Tracheal epithelial cell (primary cell): Measurements from ENCODE around the gene TUBB4A. TPM values are rescaled to one million over a fixed set of nuclear protein-coding genes. Genes with fewer than 3 reads are reported as not detected.

Source experiments
- total RNA-seq: library from RNA; depleted of rRNA; stranded (reverse); fragments of >200 nt; gene quantifications from 2 replicates; pipeline ENCODE4 v1.2.1, GENCODE V29; 2014

The TUBB4A gene
- 1.9 TPM in 1 of 2 replicates, not detected in the other for total RNA-seq

GRCh38 chr19:6501740-6502648 lies at the start of gene TUBB4A:
TUBB4A (minus strand) TSS chr19:6502309; CDS start chr19:6502212, 97 bp downstream.

DNA sequence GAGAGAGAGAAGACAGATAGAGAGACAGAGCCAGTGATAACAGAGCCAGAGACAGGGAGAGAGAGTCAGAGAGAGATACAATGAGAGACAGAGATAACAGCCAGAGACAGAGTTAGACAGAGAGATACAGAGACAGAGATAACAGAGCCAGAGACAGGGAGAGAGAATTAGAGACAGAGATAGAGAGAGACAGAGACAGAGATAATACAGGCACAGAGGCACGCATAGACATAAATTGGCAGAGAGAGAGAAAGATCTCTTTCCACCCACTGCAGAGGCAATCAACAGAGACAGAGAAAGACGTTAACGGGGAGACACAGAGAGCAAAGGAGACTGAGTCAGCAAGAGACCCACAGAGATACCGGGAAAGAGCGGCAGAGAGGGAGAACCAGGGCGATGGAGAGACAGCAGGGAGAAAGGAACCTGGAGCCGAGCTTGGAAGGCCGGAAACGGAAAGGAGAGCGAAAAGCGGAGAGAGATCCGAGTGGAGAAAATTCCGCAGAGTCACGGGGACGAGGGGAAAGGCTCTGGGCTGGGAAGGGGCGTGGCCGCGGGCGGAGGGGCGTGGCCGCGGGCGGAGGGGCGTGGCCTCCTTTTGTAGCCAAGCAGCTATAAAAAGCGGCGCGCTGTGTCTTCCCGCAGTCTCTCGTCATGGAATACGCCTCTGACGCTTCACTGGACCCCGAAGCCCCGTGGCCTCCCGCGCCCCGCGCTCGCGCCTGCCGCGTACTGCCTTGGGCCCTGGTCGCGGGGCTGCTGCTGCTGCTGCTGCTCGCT lies 28.5 kb upstream of the TUBB4A start, which contains the start of gene TNFSF9:
Gene TNFSF9, plus strand, starts transcription at position 641 of the 777 bp plus-strand sequence. Its CDS starts 11 bp downstream, at position 652.

GRCh38 chr19:6481541-6482342 lies 20.4 kb downstream of the TUBB4A start, which contains the start of gene DENND1C:
DENND1C (minus strand) TSS chr19:6481787; CDS start chr19:6481695, 92 bp downstream.

DNA sequence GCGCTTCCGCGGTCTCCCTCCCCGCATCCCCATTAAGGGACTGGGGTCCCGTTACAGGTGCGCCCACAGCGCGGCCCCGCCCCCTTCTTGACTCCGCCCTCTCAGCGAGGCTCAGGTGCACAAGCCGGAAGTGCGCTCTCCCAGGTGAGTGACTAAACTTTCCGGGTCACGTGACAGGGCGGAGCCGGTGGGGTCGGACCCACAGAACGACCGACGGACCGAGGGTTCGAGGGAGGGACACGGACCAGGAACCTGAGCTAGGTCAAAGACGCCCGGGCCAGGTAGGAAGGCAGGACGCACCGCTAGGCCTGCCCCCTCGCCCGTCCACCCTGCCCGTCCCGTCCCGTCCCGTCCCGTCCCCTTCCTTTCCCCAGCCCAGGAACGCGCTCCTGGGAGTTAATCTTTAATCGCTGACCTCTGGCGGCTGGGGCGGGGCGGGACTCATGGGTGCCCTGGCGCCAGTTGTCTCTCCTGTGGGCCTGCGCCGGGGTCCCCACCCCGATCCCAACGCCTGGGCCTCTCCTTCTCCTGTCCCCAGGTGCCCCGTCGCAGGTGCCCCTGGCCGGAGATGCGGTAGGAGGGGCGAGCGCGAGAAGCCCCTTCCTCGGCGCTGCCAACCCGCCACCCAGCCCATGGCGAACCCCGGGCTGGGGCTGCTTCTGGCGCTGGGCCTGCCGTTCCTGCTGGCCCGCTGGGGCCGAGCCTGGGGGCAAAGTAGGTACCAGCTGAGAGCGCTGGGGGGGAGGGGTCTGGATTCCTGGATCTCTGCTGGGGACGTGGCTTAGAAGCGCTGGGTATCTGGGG lies 37.8 kb downstream of the TUBB4A start, which contains the start of gene CRB3:
Gene CRB3, plus strand, starts transcription at position 202 of the 804 bp plus-strand sequence. Its CDS starts 431 bp downstream, at position 633.

DNA sequence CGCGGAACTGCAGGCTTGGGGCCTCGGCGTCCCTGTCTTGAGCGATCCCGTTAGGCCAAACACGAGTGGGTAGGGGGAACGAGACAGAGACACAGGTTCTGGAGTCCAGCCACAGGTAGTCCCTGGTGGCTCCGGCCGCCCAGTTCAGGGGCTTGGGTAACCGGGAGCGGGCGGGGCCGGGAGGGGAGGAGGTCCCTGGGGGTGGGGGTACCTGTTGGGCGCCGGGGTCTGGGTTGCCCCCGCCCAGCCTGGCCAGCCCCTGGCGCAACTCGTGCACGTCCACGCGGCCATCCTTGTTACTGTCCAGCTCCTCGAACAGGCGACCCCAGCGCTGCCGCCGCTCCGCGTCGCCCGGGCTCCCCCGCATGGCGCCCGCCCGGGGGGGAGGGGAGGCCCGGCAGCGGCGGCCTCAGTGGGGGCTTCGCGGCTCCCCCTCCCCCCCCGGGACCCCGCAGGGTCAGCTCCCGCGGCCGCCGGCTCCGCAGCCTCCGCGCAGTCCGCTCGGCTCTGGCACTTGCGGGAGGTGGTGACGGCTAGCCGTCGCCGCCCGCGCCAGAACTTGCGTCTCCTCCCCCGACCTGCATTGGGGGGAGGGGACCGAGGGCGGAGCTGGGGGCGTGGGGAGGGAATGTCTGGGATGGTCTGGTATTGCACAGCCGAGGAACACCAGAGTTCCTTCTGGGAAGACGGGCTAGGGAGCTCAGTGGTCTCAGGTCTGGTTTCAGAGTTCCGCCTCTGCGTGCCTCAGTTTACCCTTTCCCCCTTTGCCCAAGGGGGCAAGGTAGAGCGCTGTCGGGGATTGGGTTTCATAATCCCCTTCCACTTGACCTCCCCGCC lies 42.6 kb downstream of the TUBB4A start, which contains the start of gene SLC25A23:
Gene SLC25A23, minus strand, starts transcription at position 531 of the 837 bp plus-strand sequence. Its CDS starts 164 bp downstream, at position 367.

Other genes with a start within 250 kb of the TUBB4A start
- gene MLLT1, start 222.3 kb downstream of the TUBB4A start, total RNA-seq: 3.6 and 4.0 TPM in 2 replicates
- gene ACER1, start 168.7 kb downstream of the TUBB4A start, total RNA-seq: not detected in 2 replicates
- gene CLPP, start 140.8 kb downstream of the TUBB4A start, total RNA-seq: 53.1 and 61.9 TPM in 2 replicates
- 60.2 and 89.1 TPM in 2 replicates for gene ALKBH7, start 129.5 kb downstream of the TUBB4A start, total RNA-seq
- 0.72 and 1.1 TPM in 2 replicates for gene PSPN, start 126.4 kb downstream of the TUBB4A start, total RNA-seq
- 27.7 and 37.6 TPM in 2 replicates for gene GTF2F1, start 109.1 kb downstream of the TUBB4A start, total RNA-seq
- 73.7 and 78.0 TPM in 2 replicates for gene KHSRP, start 77.5 kb downstream of the TUBB4A start, total RNA-seq
- gene SLC25A41, start 68.5 kb downstream of the TUBB4A start, total RNA-seq: 0.21 and 0.24 TPM in 2 replicates
- gene SLC25A23, start 42.5 kb downstream of the TUBB4A start, total RNA-seq: 28.1 and 33.0 TPM in 2 replicates
- 42.0 and 79.0 TPM in 2 replicates for gene CRB3, start 38.0 kb downstream of the TUBB4A start, total RNA-seq
- under 0.01 TPM in 1 of 2 replicates, not detected in the other for gene DENND1C, start 20.5 kb downstream of the TUBB4A start, total RNA-seq
- 11.3 and 14.9 TPM in 2 replicates for gene TNFSF9, start 28.7 kb upstream of the TUBB4A start, total RNA-seq
- 25.8 TPM in 1 of 2 replicates, not detected in the other for gene CD70, start 88.8 kb upstream of the TUBB4A start, total RNA-seq
- under 0.01 TPM in 1 of 2 replicates, not detected in the other for gene TNFSF14, start 167.9 kb upstream of the TUBB4A start, total RNA-seq
- gene C3, start 218.3 kb upstream of the TUBB4A start, total RNA-seq: 5.1 and 32.8 TPM in 2 replicates
- 68.4 and 73.7 TPM in 2 replicates for gene GPR108, start 235.3 kb upstream of the TUBB4A start, total RNA-seq
- gene TRIP10, start 237.4 kb upstream of the TUBB4A start, total RNA-seq: 69.4 and 77.4 TPM in 2 replicates